H1 (cell line): ENCODE data around the gene ZBTB7B. TPM values are rescaled to one million over a fixed set of nuclear protein-coding genes. Genes with fewer than 3 reads are reported as not detected.

Source experiments
- CTCF ChIA-PET: fragments of 300-600 bp; sonication (Branson Sonifier 250); formaldehyde crosslinking; loops from one replicate; lab custom pipeline; 2021; ENCODE audit not compliant: partially characterized antibody; lab: Charles Lee
- POLR2A ChIA-PET: fragments of 300-600 bp; sonication (Branson Sonifier 250); formaldehyde crosslinking; loops from one replicate; lab custom pipeline; 2021; ENCODE audit warnings: inconsistent platforms; ENCODE audit not compliant: partially characterized antibody; lab: Charles Lee
- DNase-seq, 2 experiments: peaks; one replicate each; pipeline versions ENCODE4 v3.0.0 to v3.0.0-alpha.2; 2010 to 2022; ENCODE audit warnings: low spot score in 2 of 2, low read depth in 1 of 2, mixed read lengths in 1 of 2
- FAIRE-seq: peaks from 2 replicates; lab custom pipeline; 2011; peaks lifted over from hg19 to GRCh38; lab: Jason Lieb, UNC
- H2AFZ ChIP-seq: 2 replicates; pipeline ENCODE4 v1.8.1; 2012; ENCODE audit warnings: low read length, inconsistent platforms
- H2AK5ac ChIP-seq: 2 replicates; pipeline ENCODE4 v1.6.1; 2013; ENCODE audit warnings: low read depth, low read length
- H2BK120ac ChIP-seq: replicated peaks from 2 replicates; pipeline ENCODE3; 2013; ENCODE audit warnings: low read depth, low read length, inconsistent platforms
- H2BK12ac ChIP-seq: 2 replicates; pipeline ENCODE4 v1.6.1; 2013; ENCODE audit warnings: low read depth, low read length
- H2BK15ac ChIP-seq: 2 replicates; pipeline ENCODE4 v1.6.1; 2013; ENCODE audit warnings: low read length
- H2BK20ac ChIP-seq: 2 replicates; pipeline ENCODE4 v1.6.1; 2013; ENCODE audit warnings: low read length
- H2BK5ac ChIP-seq: 2 replicates; pipeline ENCODE4 v1.6.1; 2013; ENCODE audit warnings: low read depth, low read length
- H3K14ac ChIP-seq: 2 replicates; pipeline ENCODE4 v1.6.1; 2013; ENCODE audit warnings: inconsistent platforms; ENCODE audit not compliant: insufficient read length
- H3K18ac ChIP-seq: 2 replicates; pipeline ENCODE4 v1.6.1; 2013; ENCODE audit warnings: low read length; ENCODE audit errors: extremely low read depth
- H3K23ac ChIP-seq: 2 replicates; pipeline ENCODE4 v1.6.1; 2013; ENCODE audit warnings: inconsistent platforms; ENCODE audit not compliant: insufficient read length
- H3K23me2 ChIP-seq: 2 replicates; pipeline ENCODE4 v1.6.1; 2013; ENCODE audit warnings: low read depth, low read length
- H3K27ac ChIP-seq: 2 replicates; pipeline ENCODE4 v1.6.1; 2011; ENCODE audit warnings: low read depth, low read length, inconsistent platforms
- H3K27me3 ChIP-seq, 4 experiments: replicated peaks in 1 of 4; 1 replicate in 1 of 4; 2 replicates in 3 of 4; pipeline versions ENCODE4 v1.6.1 to v1.8.1; 2011 to 2013; ENCODE audit warnings: low read length in 3 of 4, mild to moderate bottlenecking in 3 of 4, inconsistent platforms in 2 of 4, mixed read lengths in 2 of 4, moderate library complexity in 1 of 4; ENCODE audit not compliant: control insufficient read depth in 3 of 4, insufficient read depth in 3 of 4; ENCODE audit errors: extremely low read depth in 1 of 4
- H3K36me3 ChIP-seq, 4 experiments: 2 replicates each; pipeline versions ENCODE4 v1.6.1 to v1.8.1; 2011 to 2013; ENCODE audit warnings: mild to moderate bottlenecking in 4 of 4, low read length in 3 of 4, moderate library complexity in 2 of 4, control low read depth in 1 of 4, inconsistent platforms in 1 of 4; ENCODE audit not compliant: insufficient read depth in 4 of 4, control insufficient read depth in 2 of 4
- H3K4ac ChIP-seq: replicated peaks from 2 replicates; pipeline ENCODE3; 2013; ENCODE audit warnings: low read length, low read depth, mixed read lengths, inconsistent platforms; ENCODE audit not compliant: insufficient read length
- H3K4me1 ChIP-seq, 4 experiments: replicated peaks in 1 of 4; 1 replicate in 1 of 4; 2 replicates in 3 of 4; pipeline versions ENCODE4 v1.6.1 to v1.8.1; 2011 to 2013; ENCODE audit warnings: low read length in 3 of 4, inconsistent platforms in 2 of 4, mixed read lengths in 1 of 4; ENCODE audit not compliant: insufficient read depth in 4 of 4, control insufficient read depth in 3 of 4
- H3K4me2 ChIP-seq, 2 experiments: 2 replicates each; pipeline versions ENCODE4 v1.6.1 to v1.8.1; 2011 to 2013; ENCODE audit warnings: low read depth in 2 of 2, low read length in 2 of 2, control low read depth in 1 of 2, inconsistent platforms in 1 of 2, mild to moderate bottlenecking in 1 of 2; ENCODE audit not compliant: insufficient read depth in 1 of 2
- H3K4me3 ChIP-seq, 4 experiments: fragments of 200-600, 300-600 bp in 1 of 4; sonication (generic), shearing (Covaris generic), sonication (Bioruptor Twin) in 1 of 4; 2 replicates each; pipeline versions ENCODE4 v1.5.1 to v1.8.1; 2011 to 2016; ENCODE audit warnings: low read length in 4 of 4, low read depth in 3 of 4, control low read depth in 2 of 4, inconsistent platforms in 2 of 4, mild to moderate bottlenecking in 2 of 4, mixed read lengths in 1 of 4, moderate library complexity in 1 of 4; ENCODE audit not compliant: insufficient read depth in 2 of 4; ENCODE audit errors: extremely low read depth in 1 of 4
- H3K56ac ChIP-seq: replicated peaks from 2 replicates; pipeline ENCODE3; 2013; ENCODE audit warnings: low read depth, mild to moderate bottlenecking, mixed read lengths, low read length, inconsistent platforms; ENCODE audit not compliant: insufficient read length
- H3K79me1 ChIP-seq: 2 replicates; pipeline ENCODE4 v1.6.1; 2013; ENCODE audit warnings: low read depth, low read length, control low read depth
- H3K79me2 ChIP-seq, 2 experiments: 2 replicates each; pipeline versions ENCODE4 v1.6.1 to v1.8.1; 2012 to 2013; ENCODE audit warnings: low read length in 2 of 2, mild to moderate bottlenecking in 2 of 2, inconsistent platforms in 1 of 2; ENCODE audit not compliant: insufficient read depth in 2 of 2, control insufficient read depth in 1 of 2
- H3K9ac ChIP-seq, 4 experiments: replicated peaks in 1 of 4; 1 replicate in 1 of 4; 2 replicates in 3 of 4; pipeline versions ENCODE4 v1.6.1 to v1.8.1; 2011 to 2013; ENCODE audit warnings: low read depth in 3 of 4, low read length in 3 of 4, control low read depth in 2 of 4, mild to moderate bottlenecking in 2 of 4, moderate library complexity in 2 of 4, inconsistent platforms in 1 of 4; ENCODE audit errors: extremely low read depth in 1 of 4
- H3K9me3 ChIP-seq, 2 experiments: 2 replicates each; pipeline versions ENCODE4 v1.6.1 to v1.8.1; 2012 to 2013; ENCODE audit warnings: mild to moderate bottlenecking in 2 of 2, moderate library complexity in 2 of 2, control low read depth in 1 of 2, inconsistent platforms in 1 of 2, low read depth in 1 of 2, low read length in 1 of 2, mixed read lengths in 1 of 2; ENCODE audit not compliant: insufficient read depth in 2 of 2
- H4K20me1 ChIP-seq, 2 experiments: replicated peaks in 1 of 2; 2 replicates each; pipeline versions ENCODE3 to v1.8.1; 2011 to 2013; ENCODE audit warnings: inconsistent platforms in 2 of 2, low read length in 2 of 2, mild to moderate bottlenecking in 1 of 2; ENCODE audit not compliant: insufficient read depth in 2 of 2, control insufficient read depth in 1 of 2
- H4K5ac ChIP-seq: 2 replicates; pipeline ENCODE4 v1.6.1; 2013; ENCODE audit warnings: low read length, low read depth, mixed read lengths, inconsistent platforms; ENCODE audit not compliant: insufficient read length
- H4K8ac ChIP-seq: 2 replicates; pipeline ENCODE4 v1.8.0; 2013; ENCODE audit warnings: mild to moderate bottlenecking, moderate library complexity, low read length, inconsistent platforms; ENCODE audit not compliant: insufficient read depth; ENCODE audit errors: extremely low read depth
- H4K91ac ChIP-seq: replicated peaks from 2 replicates; pipeline ENCODE3; 2013; ENCODE audit warnings: low read length, mixed read lengths, inconsistent platforms; ENCODE audit not compliant: insufficient read length
- JUND ChIP-seq: IDR thresholded peaks from 2 replicates; pipeline ENCODE4 v1.6.1; 2011; ENCODE audit warnings: mild to moderate bottlenecking, improper control_type of control experiment, low read length
- MAFK ChIP-seq: IDR thresholded peaks from 2 replicates; pipeline ENCODE4 v1.6.1; 2012; ENCODE audit warnings: low read depth, mild to moderate bottlenecking, improper control_type of control experiment, low read length
- POLR2AphosphoS5 ChIP-seq: IDR thresholded peaks from 2 replicates; pipeline ENCODE4 v1.6.1; 2011; ENCODE audit warnings: low read depth, low read length
- SIN3A ChIP-seq, 2 experiments: IDR thresholded peaks in 1 of 2; conservative IDR thresholded peaks in 1 of 2; 2 replicates each; pipeline ENCODE4 v1.6.1; 2011 to 2012; ENCODE audit warnings: low read length in 2 of 2, improper control_type of control experiment in 1 of 2, low read depth in 1 of 2, mild to moderate bottlenecking in 1 of 2
- TAF1 ChIP-seq: IDR thresholded peaks from 2 replicates; pipeline ENCODE4 v1.6.1; 2011; ENCODE audit warnings: mild to moderate bottlenecking, low read depth, low read length
- TAF7 ChIP-seq: optimal IDR thresholded peaks from 2 replicates; pipeline ENCODE3; 2011; ENCODE audit warnings: low read depth, mild to moderate bottlenecking, inconsistent platforms, low read length, moderate library complexity, borderline replicate concordance
- WGBS, 2 experiments: shearing (Covaris generic) in 1 of 2; methylation state at CpG; one replicate each; pipeline versions ENCODE4 v1.1.6 to v1.1.7; 2013 to 2015; ENCODE audit warnings: low lambda C conversion rate in 2 of 2, mixed read lengths in 2 of 2, inconsistent platforms in 1 of 2, low coverage in 1 of 2, missing lambda C conversion rate in 1 of 2; ENCODE audit not compliant: insufficient replicate concordance in 2 of 2, insufficient coverage in 1 of 2, insufficient read length in 1 of 2; ENCODE audit errors: extremely low coverage in 1 of 2, missing lambda C conversion rate in 1 of 2; 5-methylcytosine and 5-hydroxymethylcytosine counted together
- polyA plus RNA-seq, 7 experiments: library from polyadenylated mRNA; depleted of rRNA in 3 of 7; stranded (reverse) in 5 of 7; unstranded in 2 of 7; fragments of >200 nt in 5 of 7; fragments of 200-250 nt in 2 of 7; gene quantifications; 1 replicate in 5 of 7; 2 replicates in 1 of 7; 4 replicates in 1 of 7; pipeline versions ENCODE4 v1.2.1 to v1.2.3, GENCODE V29; 2011 to 2013; ENCODE audit warnings: missing spikeins in 2 of 7, mixed read lengths in 2 of 7
- total RNA-seq: library from RNA; stranded (reverse); fragmentation: NEBNext Ultra II Directional; extraction: Animal tissue kit (Norgen Biotek cat#: 25700); gene quantifications from 2 replicates; pipeline ENCODE4 v1.2.1, GENCODE V29; 2021

ZBTB7B gene
- total and polyA plus RNA-seq, 2 of the 8 experiments (the other 6 are each of a cell fraction or from before 2014, with no cell fraction given), result 24.5 to 36.9 TPM

DNA sequence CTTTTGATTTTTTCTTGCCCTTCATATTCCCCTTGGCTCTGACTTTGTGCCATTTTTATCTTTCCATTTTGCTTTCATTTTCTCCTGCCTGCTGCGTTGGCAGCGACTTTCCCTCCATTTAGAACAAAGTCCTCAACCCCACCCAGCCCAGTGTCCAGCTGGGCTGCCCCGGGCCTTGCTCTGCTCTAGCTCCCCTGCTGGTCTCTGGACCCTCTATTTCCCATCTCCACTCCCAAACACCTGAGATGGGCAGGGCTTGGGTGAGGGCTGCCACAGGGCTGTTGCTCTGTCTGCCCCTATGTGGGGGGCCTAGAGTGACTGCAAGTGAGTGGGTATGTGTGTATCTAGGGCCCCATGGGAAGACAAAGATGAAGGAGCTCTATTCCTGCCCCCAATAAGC lies 41.2 kb downstream of the ZBTB7B start:
- H3K9ac ChIP-seq, result no peak overlapping the region

More for the DNA sequence above, 41.2 kb downstream of the ZBTB7B start:
- no peak overlapping the region for H2BK5ac ChIP-seq
- H2BK15ac ChIP-seq, result no peak overlapping the region
- H3K56ac ChIP-seq, result no peak overlapping the region
- H2BK20ac ChIP-seq, result no peak overlapping the region
- ChIA-PET POLR2A (interaction anchor here (0.8 to 3.1 kb wide), 9 partner anchors 13 to 150 kb away, joined by 3 to 11 read pairs (median 5); partner anchors contain the start of genes LENEP, PBXIP1 and SLC50A1), CTCF (interaction anchor here (0.5 to 32.4 kb wide), 16 partner anchors 12 to 1117 kb away, joined by 3 to 907 read pairs (median 5); partner anchors contain the start of genes ADAM15, DCST1, DCST2 and EFNA3)
- H3K27ac ChIP-seq, result no peak overlapping the region
- no peak overlapping the region for H3K18ac ChIP-seq
- no peak overlapping the region for H3K14ac ChIP-seq
- no peak overlapping the region for H2BK12ac ChIP-seq
- no peak for TF ChIP-seq TAF7
- TF ChIP-seq JUND, result no peak
- no peak for TF ChIP-seq TAF1
- TF ChIP-seq POLR2AphosphoS5, result no peak
- no peak for TF ChIP-seq MAFK
- TF ChIP-seq SIN3A (conservative IDR thresholded peaks at IDR 0.05 in 1 of 2, IDR thresholded peaks at IDR 0.05 in 1 of 2; ENCODE audit: low read depth in 1 of 2, low read length in 2 of 2), result no peak
- H4K5ac ChIP-seq, result no peak overlapping the region
- no peaks in the 10 kb centered on the region; the same call in 1 of the 2 replicates for H3K79me1 ChIP-seq
- no peak overlapping the region for H3K4me3 ChIP-seq
- H3K4ac ChIP-seq, result no peak overlapping the region
- H3K23me2 ChIP-seq, result no peaks in the 10 kb centered on the region; the same call in 1 of the 2 replicates
- no peaks in the 10 kb centered on the region for H3K79me2 ChIP-seq
- FAIRE-seq (no peak), DNase-seq (no peak)
- H2AK5ac ChIP-seq, result no peak overlapping the region
- 95% methylated on average over 3 of the region's 3 CpGs; no CpG with 5 or more reads in 1 of the 2 experiments for WGBS, 2 experiments
- no peaks in the 10 kb centered on the region for H4K20me1 ChIP-seq
- H3K4me2 ChIP-seq, result no peak overlapping the region
- H3K36me3 ChIP-seq, result no peaks in the 10 kb centered on the region
- no peak overlapping the region for H3K23ac ChIP-seq
- no peak overlapping the region for H4K91ac ChIP-seq
- H3K4me1 ChIP-seq, result peaks cover 0 to 11% (median 3%) of the 10 kb centered on the region in 4 experiments; a peak in 4 of 7 replicates
- H3K9me3 ChIP-seq, result no peaks in the 10 kb centered on the region
- H4K8ac ChIP-seq, result no peak overlapping the region
- no peaks in the 10 kb centered on the region; a peak in 2 of 7 replicates for H3K27me3 ChIP-seq
- H2BK120ac ChIP-seq, result no peak overlapping the region
- no peak overlapping the region for H2AFZ ChIP-seq
